ENCODE results near the gene SETBP1.

DNA sequence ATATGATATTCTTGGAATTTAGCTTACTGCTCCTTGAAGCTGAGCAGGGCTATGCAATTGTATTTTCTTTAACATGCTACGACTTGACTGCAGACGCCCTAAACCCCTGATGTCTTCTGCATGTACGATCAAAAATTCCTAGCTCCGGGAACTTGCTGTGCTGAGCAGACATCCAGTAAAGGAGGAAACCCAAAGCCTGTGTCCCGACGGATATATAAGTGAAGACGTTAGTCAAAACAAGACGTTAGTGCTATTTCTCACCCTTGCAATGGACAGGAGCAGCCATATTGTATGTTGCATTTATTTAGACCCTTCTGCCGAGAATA, 51.5 kb downstream of the SETBP1 start:
- TF ChIP-seq TCF4 (CRISPR knock-in tag; IDR thresholded peaks at IDR 0.05; ENCODE audit: borderline replicate concordance) (no peak), ZFP30 (CRISPR knock-in tag; IDR thresholded peaks at IDR 0.05) (no peak), ZNF565 (CRISPR knock-in tag; conservative IDR thresholded peaks at IDR 0.05; ENCODE audit: low read depth) (no peak), ZFP3 (CRISPR knock-in tag; IDR thresholded peaks at IDR 0.05) (no peak), SNAI2 (CRISPR knock-in tag; IDR thresholded peaks at IDR 0.05) (no peak), OSR1 (CRISPR knock-in tag; IDR thresholded peaks at IDR 0.05) (no peak), ARNTL (CRISPR knock-in tag; IDR thresholded peaks at IDR 0.05; ENCODE audit: borderline replicate concordance, low read depth) (no peak)
- TF ChIP-seq, protein P1, sequence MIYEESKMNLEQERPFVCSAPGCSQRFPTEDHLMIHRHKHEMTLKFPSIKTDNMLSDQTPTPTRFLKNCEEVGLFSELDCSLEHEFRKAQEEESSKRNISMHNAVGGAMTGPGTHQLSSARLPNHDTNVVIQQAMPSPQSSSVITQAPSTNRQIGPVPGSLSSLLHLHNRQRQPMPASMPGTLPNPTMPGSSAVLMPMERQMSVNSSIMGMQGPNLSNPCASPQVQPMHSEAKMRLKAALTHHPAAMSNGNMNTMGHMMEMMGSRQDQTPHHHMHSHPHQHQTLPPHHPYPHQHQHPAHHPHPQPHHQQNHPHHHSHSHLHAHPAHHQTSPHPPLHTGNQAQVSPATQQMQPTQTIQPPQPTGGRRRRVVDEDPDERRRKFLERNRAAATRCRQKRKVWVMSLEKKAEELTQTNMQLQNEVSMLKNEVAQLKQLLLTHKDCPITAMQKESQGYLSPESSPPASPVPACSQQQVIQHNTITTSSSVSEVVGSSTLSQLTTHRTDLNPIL (CRISPR knock-in tag; IDR thresholded peaks at IDR 0.05; ENCODE audit: low read depth): no peak
- TF ChIP-seq, protein P2, sequence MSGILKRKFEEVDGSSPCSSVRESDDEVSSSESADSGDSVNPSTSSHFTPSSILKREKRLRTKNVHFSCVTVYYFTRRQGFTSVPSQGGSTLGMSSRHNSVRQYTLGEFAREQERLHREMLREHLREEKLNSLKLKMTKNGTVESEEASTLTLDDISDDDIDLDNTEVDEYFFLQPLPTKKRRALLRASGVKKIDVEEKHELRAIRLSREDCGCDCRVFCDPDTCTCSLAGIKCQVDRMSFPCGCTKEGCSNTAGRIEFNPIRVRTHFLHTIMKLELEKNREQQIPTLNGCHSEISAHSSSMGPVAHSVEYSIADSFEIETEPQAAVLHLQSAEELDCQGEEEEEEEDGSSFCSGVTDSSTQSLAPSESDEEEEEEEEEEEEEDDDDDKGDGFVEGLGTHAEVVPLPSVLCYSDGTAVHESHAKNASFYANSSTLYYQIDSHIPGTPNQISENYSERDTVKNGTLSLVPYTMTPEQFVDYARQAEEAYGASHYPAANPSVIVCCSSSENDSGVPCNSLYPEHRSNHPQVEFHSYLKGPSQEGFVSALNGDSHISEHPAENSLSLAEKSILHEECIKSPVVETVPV (CRISPR knock-in tag; IDR thresholded peaks at IDR 0.05): no peak
- TF ChIP-seq, protein P3, sequence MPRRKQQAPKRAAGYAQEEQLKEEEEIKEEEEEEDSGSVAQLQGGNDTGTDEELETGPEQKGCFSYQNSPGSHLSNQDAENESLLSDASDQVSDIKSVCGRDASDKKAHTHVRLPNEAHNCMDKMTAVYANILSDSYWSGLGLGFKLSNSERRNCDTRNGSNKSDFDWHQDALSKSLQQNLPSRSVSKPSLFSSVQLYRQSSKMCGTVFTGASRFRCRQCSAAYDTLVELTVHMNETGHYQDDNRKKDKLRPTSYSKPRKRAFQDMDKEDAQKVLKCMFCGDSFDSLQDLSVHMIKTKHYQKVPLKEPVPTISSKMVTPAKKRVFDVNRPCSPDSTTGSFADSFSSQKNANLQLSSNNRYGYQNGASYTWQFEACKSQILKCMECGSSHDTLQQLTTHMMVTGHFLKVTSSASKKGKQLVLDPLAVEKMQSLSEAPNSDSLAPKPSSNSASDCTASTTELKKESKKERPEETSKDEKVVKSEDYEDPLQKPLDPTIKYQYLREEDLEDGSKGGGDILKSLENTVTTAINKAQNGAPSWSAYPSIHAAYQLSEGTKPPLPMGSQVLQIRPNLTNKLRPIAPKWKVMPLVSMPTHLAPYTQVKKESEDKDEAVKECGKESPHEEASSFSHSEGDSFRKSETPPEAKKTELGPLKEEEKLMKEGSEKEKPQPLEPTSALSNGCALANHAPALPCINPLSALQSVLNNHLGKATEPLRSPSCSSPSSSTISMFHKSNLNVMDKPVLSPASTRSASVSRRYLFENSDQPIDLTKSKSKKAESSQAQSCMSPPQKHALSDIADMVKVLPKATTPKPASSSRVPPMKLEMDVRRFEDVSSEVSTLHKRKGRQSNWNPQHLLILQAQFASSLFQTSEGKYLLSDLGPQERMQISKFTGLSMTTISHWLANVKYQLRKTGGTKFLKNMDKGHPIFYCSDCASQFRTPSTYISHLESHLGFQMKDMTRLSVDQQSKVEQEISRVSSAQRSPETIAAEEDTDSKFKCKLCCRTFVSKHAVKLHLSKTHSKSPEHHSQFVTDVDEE (CRISPR knock-in tag; IDR thresholded peaks at IDR 0.05): no peak
- TF ChIP-seq, protein P4, sequence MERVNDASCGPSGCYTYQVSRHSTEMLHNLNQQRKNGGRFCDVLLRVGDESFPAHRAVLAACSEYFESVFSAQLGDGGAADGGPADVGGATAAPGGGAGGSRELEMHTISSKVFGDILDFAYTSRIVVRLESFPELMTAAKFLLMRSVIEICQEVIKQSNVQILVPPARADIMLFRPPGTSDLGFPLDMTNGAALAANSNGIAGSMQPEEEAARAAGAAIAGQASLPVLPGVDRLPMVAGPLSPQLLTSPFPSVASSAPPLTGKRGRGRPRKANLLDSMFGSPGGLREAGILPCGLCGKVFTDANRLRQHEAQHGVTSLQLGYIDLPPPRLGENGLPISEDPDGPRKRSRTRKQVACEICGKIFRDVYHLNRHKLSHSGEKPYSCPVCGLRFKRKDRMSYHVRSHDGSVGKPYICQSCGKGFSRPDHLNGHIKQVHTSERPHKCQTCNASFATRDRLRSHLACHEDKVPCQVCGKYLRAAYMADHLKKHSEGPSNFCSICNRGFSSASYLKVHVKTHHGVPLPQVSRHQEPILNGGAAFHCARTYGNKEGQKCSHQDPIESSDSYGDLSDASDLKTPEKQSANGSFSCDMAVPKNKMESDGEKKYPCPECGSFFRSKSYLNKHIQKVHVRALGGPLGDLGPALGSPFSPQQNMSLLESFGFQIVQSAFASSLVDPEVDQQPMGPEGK (CRISPR knock-in tag; IDR thresholded peaks at IDR 0.05; ENCODE audit: borderline replicate concordance): no peak

Data from SK-N-SH treated with all-trans-retinoic acid at 6 μM for 48 hours (cell line).